HepG2 (cell line): ENCODE data around the gene IRX4.

ENCODE experiments used
- ARID4A ChIP-seq: sonication (generic); formaldehyde crosslinking; IDR thresholded peaks from 2 replicates; pipeline ENCODE4 v1.5.0; 2020; ENCODE audit warnings: mild to moderate bottlenecking, missing genetic modification reagents, borderline replicate concordance
- ASH2L ChIP-seq: fragments of 300-600, 200-600 bp; sonication (generic); IDR thresholded peaks from 2 replicates; pipeline ENCODE4 v1.7.0; 2017; ENCODE audit warnings: low read depth, mild to moderate bottlenecking, moderate library complexity, mixed read lengths, low read length; ENCODE audit not compliant: insufficient read length
- ESRRA ChIP-seq: sonication (generic); formaldehyde crosslinking; IDR thresholded peaks from 2 replicates; pipeline ENCODE4 v1.5.1; 2020; ENCODE audit warnings: mild to moderate bottlenecking, low read depth, missing genetic modification reagents
- GMEB2 ChIP-seq: IDR thresholded peaks from 2 replicates; pipeline ENCODE4 v1.6.1; 2016; ENCODE audit warnings: missing biosample characterization, missing genetic modification reagents, low read depth
- HMGXB3 ChIP-seq: sonication (generic); formaldehyde crosslinking; IDR thresholded peaks from 2 replicates; pipeline ENCODE4 v1.4.0; 2020; ENCODE audit warnings: missing genetic modification reagents, borderline replicate concordance
- MAX ChIP-seq: IDR thresholded peaks from 2 replicates; pipeline ENCODE4 v1.6.1; 2012; ENCODE audit warnings: inconsistent platforms
- MAZ ChIP-seq, 2 experiments: sonication (generic) in 1 of 2; formaldehyde crosslinking in 1 of 2; IDR thresholded peaks; 2 replicates each; pipeline versions ENCODE4 v1.5.0 to v1.6.1; 2012 to 2020; ENCODE audit warnings: low read depth in 2 of 2, mild to moderate bottlenecking in 2 of 2, borderline replicate concordance in 1 of 2, improper control_type of control experiment in 1 of 2, low read length in 1 of 2, missing genetic modification reagents in 1 of 2, moderate library complexity in 1 of 2

- TF ChIP-seq ARID4A (CRISPR knock-in tag) (no peak), ESRRA (CRISPR knock-in tag) (no peak), GMEB2 (CRISPR knock-in tag) (no peak), MAX (no peak), HMGXB3 (CRISPR knock-in tag) (no peak), MAZ (IDR thresholded peaks at IDR 0.05; ENCODE audit: borderline replicate concordance, low read depth, low read length) (no peak), MAZ (CRISPR knock-in tag; IDR thresholded peaks at IDR 0.05; ENCODE audit: low read depth) (no peak), ASH2L (no peak)
Measured at GRCh38 chr5:1881098-1881572, 1.6 kb downstream of the IRX4 start.
